Muscle layer of duodenum (tissue), 2 donors: Measurements from ENCODE around the gene L3HYPDH.
"Not testable (repeated sequence)": the region's sequence is repeated elsewhere in the genome, so short reads cannot be mapped to it uniquely, and the experiment has no call there.

Experiments
- H3K27ac ChIP-seq: one replicate; pipeline ENCODE4 v1.7.0; 2013; ENCODE audit warnings: mild to moderate bottlenecking, low read length
- H3K27me3 ChIP-seq: one replicate; pipeline ENCODE4 v1.7.0; 2013; ENCODE audit warnings: low read depth, mild to moderate bottlenecking, control low read depth, low read length
- H3K36me3 ChIP-seq, 2 donors: one replicate each; pipeline ENCODE4 v1.7.0; 2013; ENCODE audit warnings: low read length in 2 of 2, control low read depth in 1 of 2, mild to moderate bottlenecking in 1 of 2; ENCODE audit not compliant: insufficient read depth in 2 of 2, control insufficient read depth in 1 of 2
- H3K4me1 ChIP-seq, 2 donors: one replicate each; pipeline ENCODE4 v1.7.0; 2013; ENCODE audit warnings: low read length in 2 of 2, mild to moderate bottlenecking in 2 of 2, control low read depth in 1 of 2, moderate library complexity in 1 of 2; ENCODE audit not compliant: insufficient read depth in 2 of 2, control insufficient read depth in 1 of 2
- H3K4me3 ChIP-seq, 2 donors: one replicate each; pipeline ENCODE4 v1.7.0; 2013; ENCODE audit warnings: low read length in 2 of 2, low read depth in 1 of 2, mild to moderate bottlenecking in 1 of 2
- H3K9me3 ChIP-seq, 2 donors: one replicate each; pipeline ENCODE4 v1.7.0; 2013; ENCODE audit warnings: low read length in 2 of 2, control low read depth in 1 of 2, mild to moderate bottlenecking in 1 of 2; ENCODE audit not compliant: control insufficient read depth in 1 of 2
- donor health status: healthy.

The L3HYPDH gene

DNA sequence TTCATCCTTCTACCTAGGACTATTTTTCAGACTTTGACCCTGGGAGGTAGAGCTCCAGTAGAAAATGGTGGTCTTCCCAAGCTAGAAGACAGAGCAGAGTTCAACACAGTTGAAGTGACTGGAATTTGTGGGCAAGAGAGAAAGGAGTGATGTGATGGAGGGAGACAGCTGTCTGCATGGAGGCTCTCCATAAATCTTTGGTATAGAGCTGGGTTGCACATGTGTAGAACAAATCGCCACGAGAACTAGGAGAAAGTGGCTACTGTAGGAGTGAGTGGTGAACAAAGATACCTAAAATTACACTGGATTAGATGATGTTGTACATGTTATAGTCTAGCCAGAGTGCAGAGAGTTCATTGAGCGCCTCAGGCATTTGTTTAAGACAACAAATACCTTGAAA, 33.5 kb downstream of the L3HYPDH start:
- H3K27ac ChIP-seq, result no peak overlapping the region
- no peak overlapping the region for H3K4me3 ChIP-seq
- no peaks in the 10 kb centered on the region for H3K27me3 ChIP-seq
- peaks cover 0 to 6% of the 10 kb centered on the region in 2 donors for H3K36me3 ChIP-seq
- no peaks in the 10 kb centered on the region for H3K9me3 ChIP-seq
- no peaks in the 10 kb centered on the region for H3K4me1 ChIP-seq

DNA sequence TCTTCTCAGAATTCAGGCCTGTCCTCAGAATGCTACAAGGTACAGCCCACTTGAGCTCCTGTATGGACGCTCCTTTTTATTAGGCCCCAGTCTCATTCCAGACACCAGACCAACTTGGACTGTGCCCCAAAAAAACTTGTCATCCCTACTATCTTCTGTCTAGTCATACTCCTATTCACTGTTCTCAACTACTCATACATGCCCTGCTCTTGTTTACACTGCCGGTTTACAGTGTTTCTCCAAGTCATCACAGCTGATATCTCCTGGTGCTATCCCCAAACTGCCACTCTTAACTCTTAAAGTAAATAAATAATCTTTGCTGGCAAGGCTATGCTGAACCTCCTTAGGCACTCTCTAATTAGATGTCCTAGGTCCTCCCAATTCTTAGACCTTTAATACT, 35.5 kb downstream of the L3HYPDH start:
- H3K36me3 ChIP-seq, H3K27me3 ChIP-seq, H3K4me3 ChIP-seq, H3K27ac ChIP-seq, H3K4me1 ChIP-seq, H3K9me3 ChIP-seq: not testable (repeated sequence)

DNA sequence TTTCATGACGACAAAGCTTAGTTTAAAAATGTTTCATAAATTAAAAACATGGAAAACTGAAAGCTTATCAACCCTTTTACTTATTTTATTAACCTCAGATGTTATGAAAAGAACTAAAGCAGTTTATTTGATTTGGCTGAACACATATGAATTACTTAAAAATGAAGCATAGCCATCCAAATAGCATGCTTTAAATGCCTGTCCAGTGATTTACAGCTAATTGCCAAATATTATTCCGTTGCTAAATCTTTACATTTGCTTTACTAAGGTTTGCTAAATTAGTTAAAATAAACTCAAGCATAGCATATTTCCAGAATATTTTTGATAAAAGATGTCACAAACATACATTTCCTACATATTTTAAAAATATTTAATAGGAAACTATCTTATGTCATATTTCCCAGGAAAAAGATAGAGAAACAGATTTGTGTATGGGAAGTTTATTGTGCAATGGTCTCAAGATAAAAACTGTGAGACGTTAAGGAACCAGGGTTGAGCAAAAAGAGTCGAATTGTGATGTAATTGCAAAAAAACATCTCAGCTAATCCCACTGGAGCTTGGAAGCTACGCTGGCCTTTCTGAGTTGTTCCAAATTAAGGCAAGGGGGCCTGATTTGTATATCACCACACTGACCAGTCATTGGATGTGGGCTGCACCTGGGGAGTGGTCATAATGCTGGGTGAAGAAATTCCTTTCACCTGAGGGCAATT, 44.8 kb downstream of the L3HYPDH start:
- no peaks in the 10 kb centered on the region for H3K36me3 ChIP-seq
- no peaks in the 10 kb centered on the region for H3K9me3 ChIP-seq
- H3K27ac ChIP-seq, result no peak overlapping the region
- H3K4me1 ChIP-seq, result peaks cover 0 to 4% of the 10 kb centered on the region in 2 donors
- no peaks in the 10 kb centered on the region for H3K27me3 ChIP-seq
- H3K4me3 ChIP-seq, result no peak overlapping the region

DNA sequence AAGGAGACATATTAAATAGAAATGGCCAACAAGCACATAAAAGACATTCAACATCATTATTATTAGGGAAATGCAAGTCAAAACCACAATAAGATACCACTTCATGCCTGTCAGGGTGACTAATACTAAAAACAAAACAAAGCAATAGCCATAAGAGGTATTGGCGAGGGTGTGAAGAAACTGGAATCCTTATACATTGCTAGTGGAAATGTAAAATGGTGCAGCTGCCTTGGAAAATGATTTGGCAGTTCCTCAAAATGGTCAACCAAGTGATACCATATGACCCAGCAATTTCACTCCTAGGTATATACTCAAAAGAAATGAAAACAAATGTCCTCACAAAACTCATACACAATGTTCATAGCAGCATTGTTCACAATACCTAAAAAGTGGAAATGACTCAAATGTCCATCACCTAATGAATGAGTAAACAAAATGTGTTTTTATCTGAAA, 46.0 kb downstream of the L3HYPDH start:
- no peak overlapping the region for H3K27ac ChIP-seq
- no peaks in the 10 kb centered on the region for H3K36me3 ChIP-seq
- H3K9me3 ChIP-seq, result no peaks in the 10 kb centered on the region
- no peak overlapping the region for H3K4me3 ChIP-seq
- no peaks in the 10 kb centered on the region for H3K4me1 ChIP-seq
- no peaks in the 10 kb centered on the region for H3K27me3 ChIP-seq

DNA sequence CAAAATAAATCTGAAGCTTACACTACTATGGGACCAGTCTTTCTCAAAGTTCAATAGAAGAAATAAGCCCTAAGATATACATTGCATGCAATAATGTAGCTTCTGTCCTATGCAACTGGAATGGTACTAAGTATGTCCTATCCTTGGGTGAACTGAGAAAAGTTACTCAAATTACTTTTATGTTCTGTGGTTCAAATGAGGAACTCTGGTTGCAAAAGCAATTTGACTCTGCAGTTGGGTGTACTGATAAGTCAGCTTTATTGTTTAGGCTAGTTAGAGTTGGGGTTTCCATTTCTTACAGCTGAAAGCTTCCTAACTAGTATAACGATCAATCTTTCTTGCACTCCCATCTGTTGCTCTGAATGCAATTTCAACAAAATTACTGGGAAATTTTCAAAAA, 48.2 kb downstream of the L3HYPDH start:
- no peaks in the 10 kb centered on the region for H3K4me1 ChIP-seq
- no peak overlapping the region for H3K27ac ChIP-seq
- no peaks in the 10 kb centered on the region for H3K27me3 ChIP-seq
- no peak overlapping the region for H3K4me3 ChIP-seq
- no peaks in the 10 kb centered on the region for H3K9me3 ChIP-seq
- H3K36me3 ChIP-seq, result no peaks in the 10 kb centered on the region

DNA sequence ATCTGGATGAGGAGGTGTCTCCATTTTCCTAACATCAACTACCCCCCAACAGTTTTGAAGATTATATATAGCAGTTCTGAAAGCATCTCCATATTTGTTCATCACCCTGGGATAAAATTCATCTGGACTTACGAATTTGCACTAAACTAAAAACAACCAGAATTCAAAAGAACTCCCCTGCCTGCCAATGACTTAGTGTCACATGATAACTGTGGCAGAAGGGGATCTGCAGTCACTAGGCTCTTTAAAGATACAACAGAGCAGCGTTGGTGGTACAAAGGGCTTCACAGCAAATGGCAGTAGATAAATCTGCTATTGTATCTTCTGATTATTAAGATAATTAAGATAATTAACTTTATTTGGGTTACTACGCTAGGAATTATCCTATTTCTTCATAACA, 49.1 kb downstream of the L3HYPDH start:
- Histone ChIP-seq H3K27ac (no peak overlapping the region), H3K9me3 (no peaks in the 10 kb centered on the region), H3K4me1 (no peaks in the 10 kb centered on the region)

DNA sequence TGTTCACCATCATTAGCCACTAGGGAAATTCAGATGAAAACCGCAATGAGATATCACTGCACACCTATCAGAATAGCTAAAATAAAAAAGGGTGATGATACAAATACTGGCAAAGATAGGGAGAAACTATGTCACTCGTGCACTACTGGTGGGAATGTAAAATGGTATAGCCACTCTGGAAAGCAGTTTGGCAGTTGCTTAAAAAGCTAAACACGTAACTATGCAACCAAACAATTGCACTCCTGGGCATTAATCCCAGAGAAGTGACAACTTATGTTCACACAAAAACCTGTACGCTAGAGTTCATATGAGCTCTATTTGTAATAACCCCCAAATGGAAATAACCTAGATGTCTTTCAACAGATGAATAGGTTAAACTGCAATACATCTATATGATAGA, 54.4 kb downstream of the L3HYPDH start:
- Histone ChIP-seq H3K27ac (no peak overlapping the region), H3K36me3 (no peaks in the 10 kb centered on the region), H3K4me3 (no peak overlapping the region), H3K9me3 (no peaks in the 10 kb centered on the region), H3K27me3 (no peaks in the 10 kb centered on the region), H3K4me1 (peaks cover 0 to 8% of the 10 kb centered on the region in 2 donors)

More for the DNA sequence above, 49.1 kb downstream of the L3HYPDH start:
- Histone ChIP-seq H3K36me3 (no peaks in the 10 kb centered on the region), H3K27me3 (no peaks in the 10 kb centered on the region), H3K4me3 (no peak overlapping the region)

DNA sequence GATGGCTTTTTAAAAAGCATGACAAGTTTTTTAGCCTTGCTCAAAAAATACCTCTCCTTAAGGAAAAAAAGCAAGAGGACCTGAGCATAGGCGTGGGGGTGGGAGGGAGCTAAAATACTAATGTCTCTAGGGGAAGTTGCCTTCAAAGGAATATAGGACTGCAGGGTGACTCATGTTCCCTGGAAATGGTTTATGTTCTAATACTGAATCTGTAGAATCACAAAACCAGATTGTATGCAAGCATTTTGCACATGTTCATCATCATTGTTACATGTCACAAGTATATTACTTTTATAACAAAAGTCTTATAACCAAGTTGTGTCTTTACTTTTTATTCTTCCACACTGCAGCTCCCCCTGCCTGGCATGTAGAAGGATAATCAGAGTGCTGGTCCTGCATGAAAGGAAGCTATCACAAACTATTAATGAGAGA, 55.6 kb downstream of the L3HYPDH start:
- H3K27ac ChIP-seq, result no peak overlapping the region
- H3K9me3 ChIP-seq, result no peaks in the 10 kb centered on the region
- no peaks in the 10 kb centered on the region for H3K27me3 ChIP-seq
- H3K36me3 ChIP-seq, result no peaks in the 10 kb centered on the region
- peaks cover 0 to 8% of the 10 kb centered on the region in 2 donors for H3K4me1 ChIP-seq
- H3K4me3 ChIP-seq, result no peak overlapping the region

DNA sequence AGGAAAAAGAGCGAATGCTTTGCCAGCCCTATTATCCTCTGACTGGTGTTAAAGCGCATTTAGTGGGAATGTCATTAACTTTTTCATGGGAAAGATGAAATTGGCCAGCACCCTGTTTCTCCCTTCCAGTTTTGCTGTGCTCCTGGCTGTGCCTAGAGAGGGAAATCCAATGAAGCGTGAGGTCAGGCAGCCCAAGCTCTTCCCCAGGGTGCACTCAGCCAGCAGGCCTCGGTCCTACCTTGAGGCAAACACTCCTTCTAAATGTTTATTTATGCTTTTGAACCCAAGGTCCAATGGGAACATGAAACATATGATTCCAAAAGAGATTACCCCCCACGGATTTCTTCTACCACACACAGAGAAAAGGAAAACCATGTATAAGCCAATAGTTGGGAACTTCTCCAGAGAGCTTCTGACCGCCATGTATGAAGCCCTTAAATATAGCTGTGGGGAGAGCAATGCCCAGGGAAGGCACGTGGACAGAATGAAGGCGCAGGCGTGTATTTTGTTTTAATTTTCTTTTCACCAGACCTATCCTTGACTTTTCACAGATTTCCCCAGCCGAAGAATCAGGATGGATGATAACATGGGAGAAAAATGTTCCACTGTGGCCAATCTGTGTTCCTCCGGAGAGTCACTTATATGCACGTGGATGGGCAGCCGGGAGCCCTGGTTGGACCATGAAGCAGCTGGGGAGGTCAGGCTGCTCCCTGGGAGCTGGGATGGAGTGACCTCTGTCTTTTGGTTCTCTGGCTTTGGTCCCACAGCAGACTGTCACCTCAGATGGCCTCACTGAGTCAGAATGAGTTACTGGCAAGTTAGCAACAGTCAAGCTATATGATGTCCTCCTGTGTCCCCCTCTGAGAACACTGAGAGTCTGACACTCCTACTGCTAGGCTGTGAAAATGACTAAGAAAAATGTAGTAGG, 56.3 kb downstream of the L3HYPDH start:
- H3K27ac ChIP-seq, result no peak overlapping the region
- H3K4me1 ChIP-seq, result peaks cover 0 to 8% of the 10 kb centered on the region in 2 donors
- H3K9me3 ChIP-seq, result no peaks in the 10 kb centered on the region
- no peaks in the 10 kb centered on the region for H3K27me3 ChIP-seq
- no peaks in the 10 kb centered on the region for H3K36me3 ChIP-seq
- no peak overlapping the region for H3K4me3 ChIP-seq

DNA sequence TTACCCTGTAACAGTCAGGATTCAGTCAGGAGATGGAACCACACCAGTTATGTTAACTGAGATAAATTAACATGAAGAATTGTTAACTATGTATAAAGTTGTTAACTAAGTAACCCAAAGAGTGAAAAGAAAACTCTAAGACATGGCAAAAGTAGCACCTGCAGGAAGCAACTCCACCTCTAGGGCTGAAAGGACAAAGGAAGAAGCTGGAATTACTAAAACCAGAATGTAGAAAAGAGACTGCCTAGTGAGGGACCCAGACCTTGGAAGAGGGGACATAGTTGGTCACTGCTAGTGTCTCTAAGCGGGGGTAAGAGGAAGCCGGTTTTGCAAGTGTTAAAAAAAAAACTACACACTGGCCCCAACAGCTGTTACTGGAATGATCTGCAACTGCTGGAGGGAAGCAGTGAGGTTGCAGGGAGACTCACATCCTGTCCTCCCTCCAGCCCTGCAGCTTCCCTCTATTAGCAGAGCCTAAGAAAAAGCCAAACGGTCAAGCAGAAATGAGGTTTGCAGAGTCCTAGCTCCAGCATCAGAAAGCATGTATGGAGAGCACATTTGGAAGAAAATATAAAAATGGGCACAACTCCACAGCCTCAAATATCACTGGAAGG, 58.8 kb downstream of the L3HYPDH start:
- peaks cover 0 to 8% of the 10 kb centered on the region in 2 donors for H3K4me1 ChIP-seq
- H3K36me3 ChIP-seq, result no peaks in the 10 kb centered on the region
- no peaks in the 10 kb centered on the region for H3K27me3 ChIP-seq
- no peak overlapping the region for H3K4me3 ChIP-seq
- peak overlapping the region; percentile 48 for H3K27ac ChIP-seq
- H3K9me3 ChIP-seq, result no peaks in the 10 kb centered on the region

DNA sequence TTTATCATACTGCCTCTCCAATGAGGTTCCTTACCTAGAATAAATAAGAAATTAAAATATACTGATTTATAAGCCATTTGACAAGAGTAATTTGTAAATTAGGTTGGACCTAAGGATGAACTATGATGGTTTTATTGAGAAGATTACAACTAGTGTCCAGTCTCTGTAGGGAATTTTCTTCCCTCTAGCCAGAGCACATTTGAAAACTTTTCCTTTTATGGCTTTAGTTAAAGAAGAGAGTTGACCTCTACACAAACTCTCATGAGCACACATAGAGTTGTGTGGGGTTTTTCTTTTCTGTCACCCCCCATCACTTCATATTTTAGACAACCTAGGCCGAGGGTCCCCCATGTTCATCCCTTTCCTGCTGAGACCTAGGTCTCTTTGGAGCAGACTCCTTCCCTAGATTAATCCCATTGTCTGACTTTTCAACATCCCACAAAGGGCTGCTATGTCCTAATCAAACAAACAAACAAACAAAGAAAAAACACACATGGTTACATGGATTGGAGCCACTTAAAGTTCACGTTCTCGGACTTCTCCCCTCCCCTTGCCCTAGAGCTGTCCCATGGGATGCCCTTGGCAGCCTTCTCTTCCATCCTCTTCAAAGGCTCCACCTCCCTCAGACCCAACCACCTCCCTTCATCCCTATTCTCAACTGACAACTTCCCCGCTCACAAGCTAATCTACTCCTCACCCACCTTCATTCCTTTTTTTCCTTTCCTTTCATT, 59.7 kb downstream of the L3HYPDH start:
- peaks cover 0 to 8% of the 10 kb centered on the region in 2 donors for H3K4me1 ChIP-seq
- no peaks in the 10 kb centered on the region for H3K9me3 ChIP-seq
- no peak overlapping the region for H3K4me3 ChIP-seq
- H3K36me3 ChIP-seq, result no peaks in the 10 kb centered on the region
- H3K27ac ChIP-seq, result peak overlapping the region; percentile 48
- no peaks in the 10 kb centered on the region for H3K27me3 ChIP-seq
